ENCODE measurements around the gene FUCA2. TPM values are rescaled to one million over a fixed set of nuclear protein-coding genes. Genes with fewer than 3 reads are reported as not detected.

Gene FUCA2
- total RNA-seq, 2 donors from 2014 or later, result 58.6 to 59.3 TPM

- Histone ChIP-seq H3K9me3 (ENCODE audit: control insufficient read depth, low read length) (no peaks in the 10 kb centered on the region), H3K4me1 (ENCODE audit: control insufficient read depth, insufficient read depth, low read length) (no peaks in the 10 kb centered on the region), H3K9ac (ENCODE audit: extremely low read depth, low read length, poor library complexity, severe bottlenecking) (no peak overlapping the region), H3K27ac (ENCODE audit: low read depth, low read length) (no peak overlapping the region), H3K27me3 (ENCODE audit: control insufficient read depth, insufficient read depth, low read length, poor library complexity, severe bottlenecking) (no peaks in the 10 kb centered on the region), H3K36me3 (ENCODE audit: control insufficient read depth, insufficient read depth, low read length) (no peaks in the 10 kb centered on the region), H3K4me3 (ENCODE audit: low read length) (no peak overlapping the region)
- Mint-ChIP-seq H3K27ac (no peak overlapping the region), H3K27me3 (ENCODE audit: insufficient read depth) (no peaks in the 10 kb centered on the region), H3K9me3 (no peaks in the 10 kb centered on the region), H3K4me3 (no peak overlapping the region), H3K36me3 (ENCODE audit: low read depth) (no peaks in the 10 kb centered on the region), H3K4me1 (peaks cover 3% of the 10 kb centered on the region)
- 56% methylated on average over 1 of the region's 2 CpGs; no CpG with 5 or more reads in 1 of the 2 experiments for WGBS, 2 experiments (ENCODE audit: insufficient coverage in 1 of 2, insufficient read length in 1 of 2)
- peak; percentile 65 for TF ChIP-seq CTCF (conservative IDR thresholded peaks at IDR 0.05)
- peak; percentile 66 for DNase-seq
Measured at GRCh38 chr6:143529095-143529494, 17.6 kb upstream of the FUCA2 start.

- H3K36me3 ChIP-seq (ENCODE audit: control insufficient read depth, insufficient read depth, low read length), result no peaks in the 10 kb centered on the region
- 85 to 96% methylated on average over 4 to 6 of the region's 7 CpGs for WGBS, 2 experiments (ENCODE audit: insufficient coverage in 1 of 2, insufficient read length in 1 of 2)
Measured at GRCh38 chr6:143528164-143528811, 16.8 kb upstream of the FUCA2 start.

GRCh38 chr6:143527677-143528076 lies 16.2 kb upstream of the FUCA2 start:
- 86 to 92% methylated on average over 1 of the region's 1 CpG for WGBS, 2 experiments (ENCODE audit: insufficient coverage in 1 of 2, insufficient read length in 1 of 2)
- H3K9me3 Mint-ChIP-seq, result no peaks in the 10 kb centered on the region
- no peaks in the 10 kb centered on the region for H3K36me3 Mint-ChIP-seq (ENCODE audit: low read depth)

More at GRCh38 chr6:143528164-143528811, 16.8 kb upstream of the FUCA2 start:
- Histone ChIP-seq H3K9ac (ENCODE audit: extremely low read depth, low read length, poor library complexity, severe bottlenecking) (no peak overlapping the region), H3K4me3 (ENCODE audit: low read length) (no peak overlapping the region), H3K4me1 (ENCODE audit: control insufficient read depth, insufficient read depth, low read length) (no peaks in the 10 kb centered on the region), H3K27me3 (ENCODE audit: control insufficient read depth, insufficient read depth, low read length, poor library complexity, severe bottlenecking) (no peaks in the 10 kb centered on the region), H3K27ac (ENCODE audit: low read depth, low read length) (no peak overlapping the region), H3K9me3 (ENCODE audit: control insufficient read depth, low read length) (no peaks in the 10 kb centered on the region)
- H3K27me3 Mint-ChIP-seq (ENCODE audit: insufficient read depth), result no peaks in the 10 kb centered on the region
- no peaks in the 10 kb centered on the region for H3K9me3 Mint-ChIP-seq
- no peak overlapping the region for H3K27ac Mint-ChIP-seq
- H3K36me3 Mint-ChIP-seq (ENCODE audit: low read depth), result no peaks in the 10 kb centered on the region
- peaks cover 3% of the 10 kb centered on the region for H3K4me1 Mint-ChIP-seq
- no peak for DNase-seq
- no peak for TF ChIP-seq CTCF (conservative IDR thresholded peaks at IDR 0.05)
- no peak overlapping the region for H3K4me3 Mint-ChIP-seq

More at GRCh38 chr6:143527677-143528076, 16.2 kb upstream of the FUCA2 start:
- Histone ChIP-seq H3K27me3 (ENCODE audit: control insufficient read depth, insufficient read depth, low read length, poor library complexity, severe bottlenecking) (no peaks in the 10 kb centered on the region), H3K4me1 (ENCODE audit: control insufficient read depth, insufficient read depth, low read length) (peaks cover 3% of the 10 kb centered on the region), H3K36me3 (ENCODE audit: control insufficient read depth, insufficient read depth, low read length) (no peaks in the 10 kb centered on the region), H3K4me3 (ENCODE audit: low read length) (no peak overlapping the region), H3K9me3 (ENCODE audit: control insufficient read depth, low read length) (no peaks in the 10 kb centered on the region), H3K9ac (ENCODE audit: extremely low read depth, low read length, poor library complexity, severe bottlenecking) (no peak overlapping the region), H3K27ac (ENCODE audit: low read depth, low read length) (no peak overlapping the region)
- H3K4me1 Mint-ChIP-seq, result peaks cover 3% of the 10 kb centered on the region
- H3K4me3 Mint-ChIP-seq, result no peak overlapping the region
- no peak for DNase-seq
- H3K27ac Mint-ChIP-seq, result no peak overlapping the region
- H3K27me3 Mint-ChIP-seq (ENCODE audit: insufficient read depth), result no peaks in the 10 kb centered on the region
- no peak for TF ChIP-seq CTCF (conservative IDR thresholded peaks at IDR 0.05)

Measured in endodermal cell (in vitro differentiated cells).